SU-DHL-6 (cell line): ENCODE measurements around the gene PLCE1.

Experiments
- CTCF ChIP-seq: fragments of 200-600 bp; sonication (generic); IDR thresholded peaks from one replicate; pipeline ENCODE4 v1.5.1; 2017; ENCODE audit warnings: antibody characterized with exemption, mild to moderate bottlenecking, low read length, moderate library complexity; ENCODE audit not compliant: insufficient read depth, poor library complexity, severe bottlenecking
- EZH2phosphoT487 ChIP-seq: fragments of 200-600 bp; sonication (generic), shearing (Covaris generic); conservative IDR thresholded peaks from 2 replicates; pipeline ENCODE4 v1.6.1; 2018; ENCODE audit warnings: mild to moderate bottlenecking, antibody characterized with exemption, low read length, moderate library complexity, mixed read lengths

DNA sequence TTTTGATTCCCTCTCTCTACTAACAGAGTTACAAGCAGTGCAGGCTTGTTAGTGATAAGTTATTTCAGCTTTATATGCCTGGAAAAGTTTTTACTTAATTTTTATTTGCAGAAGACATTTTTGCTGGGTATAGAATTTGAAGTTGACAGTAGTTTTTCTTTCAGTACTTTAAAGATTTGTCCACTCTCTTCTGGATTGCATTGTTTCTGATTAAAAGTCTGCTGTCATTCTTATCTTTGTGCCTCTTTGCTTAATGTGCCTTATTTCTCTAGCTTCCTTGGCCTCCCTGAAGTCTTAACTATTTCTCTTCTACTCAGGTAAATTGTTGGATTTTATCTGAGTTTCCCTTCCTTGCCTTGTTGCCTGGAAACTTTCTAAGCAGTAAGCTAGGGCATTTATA lies 36.2 kb downstream of the PLCE1 start:
- TF ChIP-seq CTCF (no peak), EZH2phosphoT487 (no peak)
